ENCODE data around the gene RHOJ.

GRCh38 chr14:63290741-63291430 lies 86.6 kb downstream of the RHOJ start:
- TF ChIP-seq POLR2AphosphoS5 (IDR thresholded peaks at IDR 0.05) (no peak), CTCF (IDR thresholded peaks at IDR 0.05) (no peak)
